Neural crest cell (in vitro differentiated cells): Measurements from ENCODE around the gene CUBN. TPM values are rescaled to one million over a fixed set of nuclear protein-coding genes. Genes with fewer than 3 reads are reported as not detected.

Experiments
- DNase-seq: peaks from one replicate; pipeline ENCODE4 v3.0.0; 2021; ENCODE audit warnings: low read depth, mixed read lengths, low spot score
- H3K27ac Mint-ChIP-seq: one replicate; pipeline ENCODE4 v1.8.0; 2021; ENCODE audit warnings: mild to moderate bottlenecking, mixed read lengths; ENCODE audit not compliant: unreplicated experiment
- H3K27me3 Mint-ChIP-seq: 2 replicates; pipeline ENCODE4 v1.8.0; 2021; ENCODE audit warnings: low read depth, mild to moderate bottlenecking, mixed read lengths
- H3K36me3 Mint-ChIP-seq: 2 replicates; pipeline ENCODE4 v1.8.0; 2021; ENCODE audit warnings: low read depth, mild to moderate bottlenecking, mixed read lengths
- H3K4me1 Mint-ChIP-seq: 2 replicates; pipeline ENCODE4 v1.8.0; 2021; ENCODE audit warnings: mixed read lengths
- H3K4me3 Mint-ChIP-seq: one replicate; pipeline ENCODE4 v1.8.0; 2021; ENCODE audit warnings: mild to moderate bottlenecking, mixed read lengths
- H3K9me3 Mint-ChIP-seq: 2 replicates; pipeline ENCODE4 v1.8.0; 2021; ENCODE audit warnings: mixed read lengths
- CTCF ChIP-seq: fragments of 200-600 bp; sonication (generic); conservative IDR thresholded peaks from 2 replicates; pipeline ENCODE4 v1.5.0; 2021; ENCODE audit warnings: antibody characterized with exemption, mild to moderate bottlenecking
- total RNA-seq: library from RNA; stranded (reverse); gene quantifications from 2 replicates; pipeline ENCODE4 v1.2.1, GENCODE V29; 2021

The CUBN gene
- total RNA-seq, 1 donor from 2014 or later: 2.2 TPM

DNA sequence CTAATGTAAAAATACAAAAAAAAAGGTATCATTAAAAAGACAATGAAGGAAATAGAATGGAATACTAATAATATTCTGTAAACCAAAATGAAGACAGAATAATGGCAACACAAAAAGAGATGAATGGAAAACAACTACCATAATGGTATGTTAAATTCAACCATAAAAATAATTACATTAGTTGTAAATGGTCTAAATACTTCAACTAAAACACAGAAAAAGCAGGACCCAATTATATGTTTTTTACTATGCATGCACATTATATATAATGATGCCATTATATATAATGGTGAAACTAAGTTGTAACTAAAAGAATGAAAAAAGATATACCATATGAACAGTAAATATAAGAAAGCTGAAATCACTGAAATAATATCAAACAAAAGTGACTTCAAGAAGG is 76.5 kb downstream of the CUBN start:
- H3K27ac Mint-ChIP-seq: no peak overlapping the region
- no peak for TF ChIP-seq CTCF
- peaks cover 12% of the 10 kb centered on the region for H3K9me3 Mint-ChIP-seq
- DNase-seq: no peak
- no peaks in the 10 kb centered on the region for H3K27me3 Mint-ChIP-seq
- H3K4me1 Mint-ChIP-seq: no peaks in the 10 kb centered on the region
- H3K36me3 Mint-ChIP-seq: peaks cover 18% of the 10 kb centered on the region
- H3K4me3 Mint-ChIP-seq: no peak overlapping the region

GRCh38 chr10:17051851-17052250 is 77.8 kb downstream of the CUBN start:
- no peak overlapping the region for H3K4me3 Mint-ChIP-seq
- no peak overlapping the region for H3K27ac Mint-ChIP-seq
- H3K27me3 Mint-ChIP-seq: no peaks in the 10 kb centered on the region
- TF ChIP-seq CTCF: no peak
- no peaks in the 10 kb centered on the region for H3K4me1 Mint-ChIP-seq
- H3K36me3 Mint-ChIP-seq: peaks cover 18% of the 10 kb centered on the region
- no peak for DNase-seq
- peaks cover 12% of the 10 kb centered on the region for H3K9me3 Mint-ChIP-seq

DNA sequence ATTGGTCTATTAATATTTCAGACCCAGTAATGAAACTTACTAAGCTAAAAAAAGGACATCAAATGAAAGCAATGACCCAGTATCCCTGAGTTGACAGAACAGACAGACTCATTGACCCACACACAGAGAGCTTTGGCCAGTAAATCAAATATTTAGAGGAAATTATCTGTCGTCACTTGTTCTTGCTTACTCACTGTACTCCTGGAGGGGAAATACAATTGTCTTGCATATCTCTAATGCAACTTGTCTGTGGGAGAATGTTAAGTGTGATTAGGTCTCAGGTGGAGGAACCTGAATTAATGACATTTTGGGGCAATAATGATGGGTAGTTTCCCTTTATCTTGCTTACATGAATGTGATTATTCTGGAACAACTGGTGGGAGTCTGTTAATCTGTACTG is 80.4 kb downstream of the CUBN start:
- H3K36me3 Mint-ChIP-seq: peaks cover 16% of the 10 kb centered on the region
- no peak for DNase-seq
- no peak overlapping the region for H3K27ac Mint-ChIP-seq
- no peak overlapping the region for H3K4me3 Mint-ChIP-seq
- peaks cover 12% of the 10 kb centered on the region for H3K9me3 Mint-ChIP-seq
- no peaks in the 10 kb centered on the region for H3K4me1 Mint-ChIP-seq
- TF ChIP-seq CTCF: no peak
- no peaks in the 10 kb centered on the region for H3K27me3 Mint-ChIP-seq

DNA sequence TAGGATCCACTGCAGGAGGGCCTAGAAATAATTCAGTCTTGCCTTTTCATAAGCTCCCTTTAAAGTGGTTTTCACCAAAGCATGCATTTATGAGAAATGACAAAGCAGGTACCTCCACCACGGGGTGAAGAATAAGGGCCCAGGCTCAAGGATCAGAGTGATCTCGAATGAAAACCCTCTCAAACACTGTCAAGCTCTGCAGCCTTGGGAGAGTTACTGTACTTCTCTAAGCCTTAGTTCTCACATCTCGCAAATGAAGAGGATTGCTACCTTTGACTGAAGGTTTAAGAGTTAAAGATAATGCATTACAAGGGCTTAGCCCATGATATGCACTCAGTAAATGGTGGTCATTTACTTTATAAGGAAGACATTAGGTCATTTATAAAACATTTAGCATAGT is 81.7 kb downstream of the CUBN start:
- no peak for DNase-seq
- H3K27ac Mint-ChIP-seq: no peak overlapping the region
- peaks cover 15% of the 10 kb centered on the region for H3K36me3 Mint-ChIP-seq
- TF ChIP-seq CTCF: no peak
- no peaks in the 10 kb centered on the region for H3K27me3 Mint-ChIP-seq
- peaks cover 12% of the 10 kb centered on the region for H3K9me3 Mint-ChIP-seq
- no peaks in the 10 kb centered on the region for H3K4me1 Mint-ChIP-seq
- H3K4me3 Mint-ChIP-seq: no peak overlapping the region

DNA sequence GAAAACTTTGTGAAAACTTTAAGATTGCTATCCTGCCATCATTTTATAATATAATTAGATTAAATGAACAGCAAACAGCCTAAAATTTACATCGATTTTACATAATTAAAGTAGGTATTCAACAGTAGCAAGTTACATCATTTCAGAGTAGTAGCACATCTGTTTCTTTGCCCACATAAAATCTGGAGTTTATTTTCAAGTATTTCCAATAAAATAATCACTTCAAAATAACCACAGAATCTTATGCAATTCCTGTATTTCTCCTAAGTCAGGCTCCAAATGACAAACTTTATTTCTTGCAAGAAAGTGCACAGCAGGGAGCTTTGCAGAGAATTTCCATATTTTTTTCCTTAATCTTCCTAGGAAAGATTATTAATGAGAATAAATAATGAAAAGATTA is 82.6 kb downstream of the CUBN start:
- Mint-ChIP-seq H3K27me3 (no peaks in the 10 kb centered on the region), H3K9me3 (peaks cover 11% of the 10 kb centered on the region), H3K36me3 (peaks cover 11% of the 10 kb centered on the region), H3K4me3 (no peak overlapping the region), H3K27ac (no peak overlapping the region), H3K4me1 (peaks cover 4% of the 10 kb centered on the region)
- no peak for DNase-seq
- TF ChIP-seq CTCF: no peak

DNA sequence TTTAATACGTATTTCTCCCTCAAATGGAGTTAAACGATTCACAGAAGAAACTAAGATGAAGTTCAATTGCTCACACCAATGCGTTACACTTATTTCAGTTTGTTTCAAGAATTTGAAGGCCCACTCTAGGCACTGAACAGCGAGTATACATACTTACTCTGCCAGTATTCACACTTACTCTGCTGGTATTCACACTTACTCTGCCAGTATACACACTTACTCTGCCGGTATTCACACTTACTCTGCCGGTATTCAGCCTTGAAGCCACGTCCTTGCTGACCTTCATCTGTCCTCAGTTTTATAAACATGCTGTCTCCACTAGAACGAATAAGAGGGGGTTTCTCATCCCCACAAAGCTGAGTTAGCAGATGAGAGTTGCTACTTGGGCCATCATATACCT is 86.0 kb downstream of the CUBN start:
- no peak for DNase-seq
- H3K4me1 Mint-ChIP-seq: peaks cover 17% of the 10 kb centered on the region
- no peak overlapping the region for H3K27ac Mint-ChIP-seq
- no peaks in the 10 kb centered on the region for H3K36me3 Mint-ChIP-seq
- no peaks in the 10 kb centered on the region for H3K9me3 Mint-ChIP-seq
- H3K4me3 Mint-ChIP-seq: no peak overlapping the region
- H3K27me3 Mint-ChIP-seq: no peaks in the 10 kb centered on the region
- no peak for TF ChIP-seq CTCF
